ENCODE data around the gene C3orf85. TPM values are rescaled to one million over a fixed set of nuclear protein-coding genes. Genes with fewer than 3 reads are reported as not detected.

Gene C3orf85
- total and polyA plus RNA-seq, 8 donors: 0.55 TPM; not detected in 7

DNA sequence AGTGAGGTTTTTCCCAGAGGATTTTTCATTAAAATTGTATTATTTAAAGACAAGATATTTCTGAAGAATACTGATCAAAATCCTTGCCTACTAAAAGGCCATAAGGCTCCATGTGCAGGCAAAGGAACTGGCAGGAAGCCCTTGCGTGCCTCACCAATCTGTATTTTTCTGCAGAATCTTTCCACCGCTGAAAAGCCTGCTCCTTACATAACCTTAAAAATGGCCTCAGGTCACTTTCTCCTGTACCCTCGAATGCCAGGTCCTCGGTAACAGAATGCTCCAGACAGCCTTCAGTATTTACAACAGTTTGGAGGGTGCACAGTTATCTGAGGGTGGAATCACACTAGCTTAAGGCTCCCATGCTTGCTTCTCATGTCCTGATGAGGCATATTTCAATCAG lies 21.8 kb upstream of the C3orf85 start:
- Histone ChIP-seq H3K36me3 (no peaks in the 10 kb centered on the region), H3K4me3 (no peak overlapping the region), H3K27me3 (no peaks in the 10 kb centered on the region), H3K9me3 (no peaks in the 10 kb centered on the region), H3K27ac (no peak overlapping the region), H3K4me1 (no peaks in the 10 kb centered on the region)
- DNase-seq: no peak
- WGBS, 5 donors: 77 to 87% (median 83%) methylated on average over 4 of the region's 4 CpGs
- TF ChIP-seq POLR2A (IDR thresholded peaks at IDR 0.05): no peak
- TF ChIP-seq CTCF (IDR thresholded peaks at IDR 0.05): no peak
- no peak for TF ChIP-seq POLR2AphosphoS5 (IDR thresholded peaks at IDR 0.05)
- TF ChIP-seq EP300 (IDR thresholded peaks at IDR 0.05): no peak
- intact Hi-C loops (cut with DNase I; ENCODE audit: low total_unique reads): no loop called here

GRCh38 chr3:109115451-109115850 lies 21.1 kb upstream of the C3orf85 start:
- no peak for TF ChIP-seq CTCF (IDR thresholded peaks at IDR 0.05)
- no peak for TF ChIP-seq EP300 (IDR thresholded peaks at IDR 0.05)
- TF ChIP-seq POLR2A (IDR thresholded peaks at IDR 0.05): no peak
- TF ChIP-seq POLR2AphosphoS5 (IDR thresholded peaks at IDR 0.05): no peak
- Histone ChIP-seq H3K27me3 (no peaks in the 10 kb centered on the region), H3K9me3 (no peaks in the 10 kb centered on the region), H3K4me3 (no peak overlapping the region), H3K27ac (no peak overlapping the region), H3K4me1 (no peaks in the 10 kb centered on the region), H3K36me3 (no peaks in the 10 kb centered on the region)
- no peak for DNase-seq
- intact Hi-C loops (cut with DNase I; ENCODE audit: low total_unique reads): no loop called here
- 50 to 72% (median 62%) methylated on average over 2 of the region's 2 CpGs for WGBS, 5 donors

DNA sequence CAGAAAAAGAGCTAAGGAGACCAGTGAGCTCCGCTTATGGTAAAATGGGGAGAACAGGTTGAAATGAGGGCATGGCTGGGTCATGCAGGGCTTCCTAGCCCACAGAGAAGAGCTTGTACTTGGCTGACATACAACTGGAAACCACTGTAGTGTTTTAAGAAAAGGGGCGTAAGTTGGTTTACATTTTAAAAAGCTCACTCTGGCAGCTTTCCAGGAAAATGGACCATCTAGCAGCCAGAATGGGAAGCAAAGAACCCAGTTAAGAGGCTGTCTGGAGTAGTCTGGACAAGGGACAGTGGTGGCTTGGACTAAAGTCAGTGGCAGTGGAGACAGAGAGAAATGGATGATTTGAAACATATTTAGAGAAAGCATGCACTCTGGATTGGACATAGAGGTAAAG lies 20.5 kb upstream of the C3orf85 start:
- WGBS, 5 donors: 46 to 64% (median 60%) methylated on average over 2 of the region's 2 CpGs
- no peaks in the 10 kb centered on the region for H3K9me3 ChIP-seq
- no peak overlapping the region for H3K27ac ChIP-seq
- intact Hi-C loops (cut with DNase I; ENCODE audit: low total_unique reads): no loop called here
- no peaks in the 10 kb centered on the region for H3K27me3 ChIP-seq
- peak in 1 of 2 donors; percentile 26 for DNase-seq
- no peaks in the 10 kb centered on the region for H3K36me3 ChIP-seq
- no peak overlapping the region for H3K4me3 ChIP-seq
- no peaks in the 10 kb centered on the region for H3K4me1 ChIP-seq
- TF ChIP-seq EP300 (IDR thresholded peaks at IDR 0.05): no peak
- TF ChIP-seq POLR2A (IDR thresholded peaks at IDR 0.05): no peak

DNA sequence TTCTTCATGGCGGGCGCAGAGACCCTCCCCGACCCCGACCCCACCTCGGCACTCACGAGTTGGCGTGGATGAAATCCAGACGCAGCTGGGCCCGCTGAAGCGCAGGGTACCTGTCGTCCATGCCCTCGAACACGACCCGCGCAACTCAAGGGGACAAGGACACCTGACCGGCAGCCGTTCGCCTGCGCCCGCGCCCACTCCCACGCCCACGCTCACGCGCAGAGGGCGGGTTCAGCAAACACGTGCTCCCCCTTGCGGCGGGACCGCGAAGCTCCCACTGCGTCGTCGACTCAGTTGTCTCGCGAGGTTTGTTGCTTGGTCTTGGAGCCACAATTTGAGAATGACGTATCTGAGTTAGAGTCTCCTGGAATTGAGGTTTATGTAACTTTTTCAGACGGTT lies 18.6 kb upstream of the C3orf85 start, which contains the start of gene MORC1:
Gene MORC1, minus strand, starts transcription at position 196 of the 400 bp plus-strand sequence. Its CDS starts 75 bp downstream, at position 121.
- intact Hi-C loops (cut with DNase I; ENCODE audit: low total_unique reads): no loop called here
- Histone ChIP-seq H3K27ac (no peak within 1 kb of the TSS), H3K4me3 (no peak within 1 kb of the TSS), H3K9me3 (no peaks in the 10 kb centered on the region), H3K27me3 (no peaks in the 10 kb centered on the region), H3K36me3 (no peaks in the 10 kb centered on the region), H3K4me1 (no peaks in the 10 kb centered on the region)
- no peak for DNase-seq
- WGBS, 5 donors: 90 to 95% (median 94%) methylated on average over 33 to 38 of the region's 38 CpGs
- TF ChIP-seq EP300 (IDR thresholded peaks at IDR 0.05): no peak
- no peak for TF ChIP-seq POLR2AphosphoS5 (IDR thresholded peaks at IDR 0.05)
- no peak for TF ChIP-seq POLR2A (IDR thresholded peaks at IDR 0.05)
- TF ChIP-seq CTCF (IDR thresholded peaks at IDR 0.05): no peak

GRCh38 chr3:109118584-109118983 lies 17.9 kb upstream of the C3orf85 start:
- intact Hi-C loops (cut with DNase I; ENCODE audit: low total_unique reads): no loop called here
- TF ChIP-seq CTCF (IDR thresholded peaks at IDR 0.05) (no peak), POLR2AphosphoS5 (IDR thresholded peaks at IDR 0.05) (no peak), EP300 (IDR thresholded peaks at IDR 0.05) (no peak), POLR2A (IDR thresholded peaks at IDR 0.05) (no peak)

More at GRCh38 chr3:109118584-109118983, 17.9 kb upstream of the C3orf85 start:
- no peaks in the 10 kb centered on the region for H3K9me3 ChIP-seq
- DNase-seq: no peak
- no peaks in the 10 kb centered on the region for H3K36me3 ChIP-seq
- no peak overlapping the region for H3K27ac ChIP-seq
- H3K4me1 ChIP-seq: no peaks in the 10 kb centered on the region
- H3K27me3 ChIP-seq: no peaks in the 10 kb centered on the region
- 67 to 74% (median 73%) methylated on average over 7 of the region's 7 CpGs for WGBS, 5 donors
- H3K4me3 ChIP-seq: no peak overlapping the region
